T47D (cell line): ENCODE measurements around the gene SMR3A.

Source experiments
- DNase-seq, 2 experiments: peaks; one replicate each; pipeline versions ENCODE4 v3.0.0 to v3.0.0-alpha.2; 2011 to 2012; ENCODE audit warnings: low read depth in 1 of 2, low spot score in 1 of 2
- JUND ChIP-seq: IDR thresholded peaks from 2 replicates; pipeline ENCODE4 v1.6.1; 2012; ENCODE audit warnings: low read depth
- in situ Hi-C: cut with HindIII; loops from 2 replicates; pipeline ENCODE4 v1.10.0; 2016; ENCODE audit warnings: low sequenced_read_pairs, low pct_unique_long_range_greater_than_20kb

SMR3A gene

GRCh38 chr4:70360460-70360859, at the start of gene SMR3A:
TSS of gene SMR3A (plus strand) at chr4:70360760. CDS start at chr4:70362116, 1,356 bp downstream.
- no peak for TF ChIP-seq JUND
- in situ Hi-C loops, result no loop called here
- no peak for DNase-seq

- TF ChIP-seq JUND, result no peak
- DNase-seq, result no peak
- in situ Hi-C loops, result no loop called here
Measured at GRCh38 chr4:70313736-70314135, 46.8 kb upstream of the SMR3A start.

GRCh38 chr4:70315928-70316327, 44.6 kb upstream of the SMR3A start:
- peak in 1 of 2 experiments; percentile 23 for DNase-seq
- in situ Hi-C loops, result no loop called here
- no peak for TF ChIP-seq JUND

GRCh38 chr4:70326052-70326451, 34.5 kb upstream of the SMR3A start:
- DNase-seq, result no peak
- no peak for TF ChIP-seq JUND
- in situ Hi-C loops, result no loop called here

GRCh38 chr4:70334681-70335080, 25.9 kb upstream of the SMR3A start, which contains the start of gene CABS1:
TSS of gene CABS1 (plus strand) at chr4:70334981. CDS start at chr4:70335040, 59 bp downstream.
- no peak for TF ChIP-seq JUND
- no peak for DNase-seq
- in situ Hi-C loops, result no loop called here

- no peak for TF ChIP-seq JUND
- in situ Hi-C loops, result no loop called here
- DNase-seq, result no peak
Measured at GRCh38 chr4:70336043-70336442, 24.5 kb upstream of the SMR3A start.

GRCh38 chr4:70337886-70338420, 22.6 kb upstream of the SMR3A start:
- DNase-seq, result no peak
- no peak for TF ChIP-seq JUND
- in situ Hi-C loops, result no loop called here

GRCh38 chr4:70356185-70356584, 4.4 kb upstream of the SMR3A start:
- no peak for TF ChIP-seq JUND
- DNase-seq, result no peak
- in situ Hi-C loops, result no loop called here

GRCh38 chr4:70359115-70359661, 1.4 kb upstream of the SMR3A start:
- no peak for DNase-seq
- in situ Hi-C loops, result no loop called here
- TF ChIP-seq JUND, result no peak

GRCh38 chr4:70364002-70364401, 3.4 kb downstream of the SMR3A start:
- TF ChIP-seq JUND, result no peak
- in situ Hi-C loops, result no loop called here

GRCh38 chr4:70365479-70365878, 4.9 kb downstream of the SMR3A start:
- no peak for TF ChIP-seq JUND
- peak in 1 of 2 experiments; percentile 12 for DNase-seq
- in situ Hi-C loops, result no loop called here

More at GRCh38 chr4:70364002-70364401, 3.4 kb downstream of the SMR3A start:
- no peak for DNase-seq

GRCh38 chr4:70367813-70368212, 7.3 kb downstream of the SMR3A start:
- in situ Hi-C loops, result no loop called here
- TF ChIP-seq JUND, result no peak
- no peak for DNase-seq

- no peak for DNase-seq
- in situ Hi-C loops, result no loop called here
- no peak for TF ChIP-seq JUND
Measured at GRCh38 chr4:70371987-70372386, 11.4 kb downstream of the SMR3A start.

- in situ Hi-C loops, result no loop called here
Measured at GRCh38 chr4:70372760-70373159, 12.2 kb downstream of the SMR3A start.

More at GRCh38 chr4:70372760-70373159, 12.2 kb downstream of the SMR3A start:
- DNase-seq, result no peak
- TF ChIP-seq JUND, result no peak
